ENCODE data around the gene COTL1.

Gene COTL1

GRCh38 chr16:84603140-84603816, 14.6 kb downstream of the COTL1 start:
- H3F3A ChIP-seq (ENCODE audit: low read depth), result no peaks in the 10 kb centered on the region
- H3K4me3 ChIP-seq (ENCODE audit: low read length, poor library complexity, severe bottlenecking), result no peak overlapping the region
- no peaks in the 10 kb centered on the region for H3K36me3 ChIP-seq (ENCODE audit: insufficient read depth, low read length)
- no peaks in the 10 kb centered on the region for H3K79me2 ChIP-seq (ENCODE audit: insufficient read depth, low read length)
- no peak overlapping the region for H3K9ac ChIP-seq (ENCODE audit: low read depth, low read length, poor library complexity, severe bottlenecking)
- no peak overlapping the region for H2AFZ ChIP-seq (ENCODE audit: low read length)
- no peaks in the 10 kb centered on the region for H4K20me1 ChIP-seq (ENCODE audit: insufficient read depth, low read length, poor library complexity, severe bottlenecking)
- H3K9me3 ChIP-seq (ENCODE audit: insufficient read depth, low read depth, low read length), result peaks cover 3% of the 10 kb centered on the region; the same call in 1 of the 2 replicates
- H3K9me2 ChIP-seq (replicated peaks; ENCODE audit: low read depth, low read length), result no peaks in the 10 kb centered on the region
- H3K4me2 ChIP-seq (ENCODE audit: low read depth, low read length, poor library complexity, severe bottlenecking), result no peak overlapping the region
- H3K4me1 ChIP-seq (ENCODE audit: insufficient read depth, low read length, poor library complexity, severe bottlenecking), result peaks cover 29% of the 10 kb centered on the region
- no peaks in the 10 kb centered on the region for H3K27me3 ChIP-seq (ENCODE audit: insufficient read depth, low read length, poor library complexity, severe bottlenecking)
- TF ChIP-seq EZH2phosphoT487 (IDR thresholded peaks at IDR 0.05; ENCODE audit: borderline replicate concordance), result no peak
- TF ChIP-seq CTCF (conservative IDR thresholded peaks at IDR 0.05; ENCODE audit: low read length), result no peak

- H3K27me3 ChIP-seq (ENCODE audit: insufficient read depth, low read length, poor library complexity, severe bottlenecking), result no peaks in the 10 kb centered on the region
- H4K20me1 ChIP-seq (ENCODE audit: insufficient read depth, low read length, poor library complexity, severe bottlenecking), result no peaks in the 10 kb centered on the region
- no peak overlapping the region for H3K9ac ChIP-seq (ENCODE audit: low read depth, low read length, poor library complexity, severe bottlenecking)
- H3F3A ChIP-seq (ENCODE audit: low read depth), result no peaks in the 10 kb centered on the region
- H3K79me2 ChIP-seq (ENCODE audit: insufficient read depth, low read length), result no peaks in the 10 kb centered on the region
- H3K9me3 ChIP-seq (ENCODE audit: insufficient read depth, low read depth, low read length), result peaks cover 2% of the 10 kb centered on the region; the same call in 1 of the 2 replicates
- H3K4me2 ChIP-seq (ENCODE audit: low read depth, low read length, poor library complexity, severe bottlenecking), result no peak overlapping the region
- no peaks in the 10 kb centered on the region for H3K9me2 ChIP-seq (replicated peaks; ENCODE audit: low read depth, low read length)
- TF ChIP-seq EZH2phosphoT487 (IDR thresholded peaks at IDR 0.05; ENCODE audit: borderline replicate concordance) (no peak), CTCF (conservative IDR thresholded peaks at IDR 0.05; ENCODE audit: low read length) (no peak)
- H3K4me1 ChIP-seq (ENCODE audit: insufficient read depth, low read length, poor library complexity, severe bottlenecking), result peaks cover 27% of the 10 kb centered on the region
- H3K36me3 ChIP-seq (ENCODE audit: insufficient read depth, low read length), result no peaks in the 10 kb centered on the region
- H2AFZ ChIP-seq (ENCODE audit: low read length), result peak overlapping the region; percentile 14; the same call in 1 of the 2 replicates
- no peak overlapping the region for H3K4me3 ChIP-seq (ENCODE audit: low read length, poor library complexity, severe bottlenecking)
Observed at GRCh38 chr16:84600343-84601229, 17.3 kb downstream of the COTL1 start.

GRCh38 chr16:84599521-84600202, 18.2 kb downstream of the COTL1 start:
- H4K20me1 ChIP-seq (ENCODE audit: insufficient read depth, low read length, poor library complexity, severe bottlenecking), result no peaks in the 10 kb centered on the region
- no peaks in the 10 kb centered on the region for H3F3A ChIP-seq (ENCODE audit: low read depth)
- no peaks in the 10 kb centered on the region for H3K27me3 ChIP-seq (ENCODE audit: insufficient read depth, low read length, poor library complexity, severe bottlenecking)
- no peak overlapping the region for H3K4me2 ChIP-seq (ENCODE audit: low read depth, low read length, poor library complexity, severe bottlenecking)
- H3K4me3 ChIP-seq (ENCODE audit: low read length, poor library complexity, severe bottlenecking), result no peak overlapping the region
- no peaks in the 10 kb centered on the region for H3K9me2 ChIP-seq (replicated peaks; ENCODE audit: low read depth, low read length)
- H3K4me1 ChIP-seq (ENCODE audit: insufficient read depth, low read length, poor library complexity, severe bottlenecking), result peaks cover 27% of the 10 kb centered on the region
- no peak for TF ChIP-seq CTCF (conservative IDR thresholded peaks at IDR 0.05; ENCODE audit: low read length)
- no peak for TF ChIP-seq EZH2phosphoT487 (IDR thresholded peaks at IDR 0.05; ENCODE audit: borderline replicate concordance)
- H3K36me3 ChIP-seq (ENCODE audit: insufficient read depth, low read length), result no peaks in the 10 kb centered on the region
- no peak overlapping the region; the same call in 1 of the 2 replicates for H2AFZ ChIP-seq (ENCODE audit: low read length)
- no peaks in the 10 kb centered on the region for H3K9me3 ChIP-seq (ENCODE audit: insufficient read depth, low read depth, low read length)
- H3K9ac ChIP-seq (ENCODE audit: low read depth, low read length, poor library complexity, severe bottlenecking), result no peak overlapping the region
- H3K79me2 ChIP-seq (ENCODE audit: insufficient read depth, low read length), result no peaks in the 10 kb centered on the region

Data from Loucy (cell line).